ENCODE results near the gene ZNF785.

Gene ZNF785

GRCh38 chr16:30569746-30570635 lies 15.5 kb downstream of the ZNF785 start:
- Histone ChIP-seq H3K36me3 (ENCODE audit: control insufficient read depth, insufficient read depth, low read length) (no peaks in the 10 kb centered on the region), H3K4me2 (ENCODE audit: low read length) (peak overlapping the region; percentile 45), H3K27me3 (ENCODE audit: control insufficient read depth, insufficient read depth, low read length) (no peaks in the 10 kb centered on the region), H2AFZ (peak overlapping the region; percentile 63), H3K9ac (no peak overlapping the region), H3K4me1 (peaks cover 12% of the 10 kb centered on the region), H3K4me3 (ENCODE audit: low read depth, low read length) (peak overlapping the region; percentile 26), H3K9me3 (ENCODE audit: control insufficient read depth, low read length) (no peaks in the 10 kb centered on the region), H3K79me2 (no peaks in the 10 kb centered on the region), H3K27ac (peak overlapping the region; percentile 99)
- TF ChIP-seq CTCF (IDR thresholded peaks at IDR 0.05), result no peak

- H3K27me3 ChIP-seq (ENCODE audit: control insufficient read depth, insufficient read depth, low read length), result no peaks in the 10 kb centered on the region
- no peaks in the 10 kb centered on the region for H3K9me3 ChIP-seq (ENCODE audit: control insufficient read depth, low read length)
- H3K4me2 ChIP-seq (ENCODE audit: low read length), result no peak overlapping the region
- no peaks in the 10 kb centered on the region for H3K79me2 ChIP-seq
- no peak for TF ChIP-seq CTCF (IDR thresholded peaks at IDR 0.05)
- no peak overlapping the region for H2AFZ ChIP-seq
- H3K36me3 ChIP-seq (ENCODE audit: control insufficient read depth, insufficient read depth, low read length), result no peaks in the 10 kb centered on the region
- no peak overlapping the region for H3K27ac ChIP-seq
- H3K4me3 ChIP-seq (ENCODE audit: low read depth, low read length), result no peak overlapping the region
- H3K4me1 ChIP-seq, result peaks cover 12% of the 10 kb centered on the region
- no peak overlapping the region for H3K9ac ChIP-seq
Measured at GRCh38 chr16:30569281-30569680, 16.2 kb downstream of the ZNF785 start.

GRCh38 chr16:30567991-30568638 lies 17.4 kb downstream of the ZNF785 start:
- no peak overlapping the region for H3K4me2 ChIP-seq (ENCODE audit: low read length)
- H3K9me3 ChIP-seq (ENCODE audit: control insufficient read depth, low read length), result no peaks in the 10 kb centered on the region
- no peak overlapping the region for H2AFZ ChIP-seq
- H3K4me1 ChIP-seq, result peaks cover 12% of the 10 kb centered on the region
- no peak for TF ChIP-seq CTCF (IDR thresholded peaks at IDR 0.05)
- no peaks in the 10 kb centered on the region for H3K36me3 ChIP-seq (ENCODE audit: control insufficient read depth, insufficient read depth, low read length)
- H3K4me3 ChIP-seq (ENCODE audit: low read depth, low read length), result no peak overlapping the region
- no peaks in the 10 kb centered on the region for H3K79me2 ChIP-seq
- H3K27ac ChIP-seq, result no peak overlapping the region
- no peaks in the 10 kb centered on the region for H3K27me3 ChIP-seq (ENCODE audit: control insufficient read depth, insufficient read depth, low read length)
- no peak overlapping the region for H3K9ac ChIP-seq

GRCh38 chr16:30567160-30567990 lies 18.1 kb downstream of the ZNF785 start:
- no peaks in the 10 kb centered on the region for H3K36me3 ChIP-seq (ENCODE audit: control insufficient read depth, insufficient read depth, low read length)
- peaks cover 11% of the 10 kb centered on the region for H3K4me1 ChIP-seq
- H3K9ac ChIP-seq, result no peak overlapping the region
- no peak overlapping the region for H3K4me3 ChIP-seq (ENCODE audit: low read depth, low read length)
- no peaks in the 10 kb centered on the region for H3K27me3 ChIP-seq (ENCODE audit: control insufficient read depth, insufficient read depth, low read length)
- no peaks in the 10 kb centered on the region for H3K79me2 ChIP-seq
- no peak overlapping the region for H3K27ac ChIP-seq
- no peak overlapping the region for H3K4me2 ChIP-seq (ENCODE audit: low read length)
- H3K9me3 ChIP-seq (ENCODE audit: control insufficient read depth, low read length), result no peaks in the 10 kb centered on the region
- H2AFZ ChIP-seq, result no peak overlapping the region
- TF ChIP-seq CTCF (IDR thresholded peaks at IDR 0.05), result no peak

Data from parathyroid adenoma (tissue), 2 donors.